CD4-positive, alpha-beta T cell (primary cell): ENCODE results near the gene SGSM2. TPM values are rescaled to one million over a fixed set of nuclear protein-coding genes. Genes with fewer than 3 reads are reported as not detected.

Experiments used
- ATAC-seq: fragments of 200-7000 bp; cut with Tn5 transposase; one replicate; pipeline ENCODE4 v1.10.0; 2022; ENCODE audit warnings: mild to moderate bottlenecking; ENCODE audit not compliant: poor library complexity
- CTCF ChIA-PET: fragments of 350-600 bp; sonication (Branson Sonifier 250); formaldehyde crosslinking; loops from one replicate; lab custom pipeline; 2021; ENCODE audit warnings: antibody characterized with exemption, inconsistent platforms; lab: Charles Lee
- POLR2A ChIA-PET: fragments of 350-600 bp; sonication (Branson Sonifier 250); formaldehyde crosslinking; loops from one replicate; lab custom pipeline; 2021; ENCODE audit warnings: antibody characterized with exemption, inconsistent platforms; lab: Charles Lee
- DNase-seq, 14 experiments: peaks; one replicate each; pipeline ENCODE4 v3.0.0-alpha.2; 2013 to 2020; ENCODE audit warnings: mixed read lengths in 2 of 14
- H3K27ac ChIP-seq, 2 donors: one replicate each; pipeline versions ENCODE4 v1.5.1 to v1.7.0; 2013; ENCODE audit warnings: low read length in 2 of 2, low read depth in 1 of 2, mild to moderate bottlenecking in 1 of 2
- H3K27me3 ChIP-seq, 2 experiments: 1 replicate in 1 of 2; 2 replicates in 1 of 2; pipeline versions ENCODE4 v1.6.1 to v1.7.0; 2013; ENCODE audit warnings: low read length in 2 of 2, control low read depth in 1 of 2, mild to moderate bottlenecking in 1 of 2, moderate library complexity in 1 of 2; ENCODE audit not compliant: insufficient read depth in 2 of 2, control insufficient read depth in 1 of 2
- H3K36me3 ChIP-seq: one replicate; pipeline ENCODE4 v1.6.1; 2013; ENCODE audit warnings: low read length, control low read depth; ENCODE audit not compliant: insufficient read depth
- H3K4me1 ChIP-seq: one replicate; pipeline ENCODE4 v1.6.1; 2013; ENCODE audit warnings: low read length, control low read depth; ENCODE audit not compliant: insufficient read depth
- H3K4me3 ChIP-seq: one replicate; pipeline ENCODE4 v1.5.1; 2013; ENCODE audit warnings: mild to moderate bottlenecking, low read length, moderate library complexity
- H3K9me3 ChIP-seq, 2 experiments: 1 replicate in 1 of 2; 2 replicates in 1 of 2; pipeline versions ENCODE4 v1.6.1 to v1.7.0; 2013; ENCODE audit warnings: low read length in 2 of 2, mild to moderate bottlenecking in 2 of 2, control low read depth in 1 of 2, moderate library complexity in 1 of 2; ENCODE audit not compliant: control insufficient read depth in 1 of 2, insufficient read depth in 1 of 2
- H3K27ac Mint-ChIP-seq: one replicate; pipeline ENCODE4 v1.8.0; 2020; ENCODE audit warnings: mixed read lengths
- H3K27me3 Mint-ChIP-seq: one replicate; pipeline ENCODE4 v1.8.0; 2021; ENCODE audit warnings: mixed read lengths
- H3K36me3 Mint-ChIP-seq: one replicate; pipeline ENCODE4 v1.8.0; 2021; ENCODE audit warnings: low read depth, mixed read lengths
- H3K4me1 Mint-ChIP-seq: one replicate; pipeline ENCODE4 v1.8.0; 2021; ENCODE audit warnings: low read depth, mixed read lengths
- H3K4me3 Mint-ChIP-seq: one replicate; pipeline ENCODE4 v1.8.0; 2020; ENCODE audit warnings: mild to moderate bottlenecking, mixed read lengths
- H3K9me3 Mint-ChIP-seq: one replicate; pipeline ENCODE4 v1.8.0; 2020; ENCODE audit warnings: mixed read lengths
- CTCF ChIP-seq: fragments of 200-600 bp; IDR thresholded peaks from one replicate; pipeline ENCODE4 v1.8.0; 2022; ENCODE audit warnings: antibody characterized with exemption, mild to moderate bottlenecking
- intact Hi-C, 2 experiments: fragments of 100-400 bp; cut with DNase I in 1 of 2; cut with micrococcal nuclease in 1 of 2; formaldehyde crosslinking; loops; one replicate each; pipeline versions ENCODE4 v1.15.1 to v1.9.0; 2023 to 2025; cut with DNase I, micrococcal nuclease
- total RNA-seq, 174 experiments: library from RNA in 2 of 174; stranded (reverse) in 2 of 174; gene quantifications; one replicate each; pipeline ENCODE4 v1.2.3 and lab custom pipeline; 2021 to 2026

The SGSM2 gene
- total RNA-seq, 2 experiments from 2014 or later, result 147 to 154 TPM

GRCh38 chr17:2337544-2338314 is 428 bp downstream of the SGSM2 start:
- H3K4me1 ChIP-seq, result peaks cover 30% of the 10 kb centered on the region
- Mint-ChIP-seq H3K36me3 (peaks cover 14% of the 10 kb centered on the region), H3K4me3 (peak overlapping the region; percentile 88), H3K9me3 (no peaks in the 10 kb centered on the region), H3K27me3 (no peaks in the 10 kb centered on the region), H3K4me1 (peaks cover 30% of the 10 kb centered on the region), H3K27ac (peak overlapping the region; percentile 90)
- intact Hi-C loops, result loop anchor here (2.0 to 5.0 kb wide), 3 partner anchors 63 to 285 kb away; partner anchors contain the start of genes MNT (in 2 of the 2) and METTL16 (in 1 of the 2)
- ATAC-seq (peak; percentile 15), DNase-seq (peak in 13 of 14 experiments; percentile 21 to 81 (median 42))
- CTCF ChIA-PET, result interaction anchor here (0.9 to 2.9 kb wide), 5 partner anchors 16 to 281 kb away, joined by 3 to 18 read pairs (median 4); no protein-coding TSS in a partner anchor
- peak overlapping the region; percentile 91 for H3K4me3 ChIP-seq
- no peaks in the 10 kb centered on the region for H3K9me3 ChIP-seq
- H3K27ac ChIP-seq, result peak overlapping the region; percentile 47 to 53
- no peak for TF ChIP-seq CTCF
- H3K36me3 ChIP-seq, result peaks cover 32% of the 10 kb centered on the region
- POLR2A ChIA-PET, result interaction anchor here (0.7 to 4.4 kb wide), 5 partner anchors 11 to 282 kb away, joined by 4 to 66 read pairs (median 48); partner anchors contain the start of genes MNT, SMG6 and SRR
- H3K27me3 ChIP-seq, result no peaks in the 10 kb centered on the region

- ChIA-PET CTCF (interaction anchor here (0.9 to 2.9 kb wide), 4 partner anchors 15 to 281 kb away, joined by 3 to 18 read pairs (median 6); no protein-coding TSS in a partner anchor), POLR2A (interaction anchor here (0.6 to 4.4 kb wide), 5 partner anchors 15 to 640 kb away, joined by 3 to 66 read pairs (median 48); partner anchors contain the start of genes MNT, SMG6 and SRR)
- peak overlapping the region; percentile 88 for H3K4me3 Mint-ChIP-seq
- peak in 2 of 14 experiments; percentile 23 to 40 for DNase-seq
- intact Hi-C loops, result loop anchor here in 1 of 2 experiments (5.0 kb wide), 2 partner anchors 174 to 286 kb away; partner anchors contain the start of gene METTL16
- peak overlapping the region; percentile 90 for H3K27ac Mint-ChIP-seq
- Histone ChIP-seq H3K4me3 (peak overlapping the region; percentile 91), H3K27me3 (no peaks in the 10 kb centered on the region), H3K27ac (peak overlapping the region; percentile 47 to 53), H3K4me1 (peaks cover 34% of the 10 kb centered on the region), H3K9me3 (no peaks in the 10 kb centered on the region), H3K36me3 (peaks cover 29% of the 10 kb centered on the region)
- H3K9me3 Mint-ChIP-seq, result no peaks in the 10 kb centered on the region
- TF ChIP-seq CTCF, result no peak
- peaks cover 18% of the 10 kb centered on the region for H3K36me3 Mint-ChIP-seq
- no peak for ATAC-seq
- H3K4me1 Mint-ChIP-seq, result peaks cover 34% of the 10 kb centered on the region
- no peaks in the 10 kb centered on the region for H3K27me3 Mint-ChIP-seq
These were observed 985 bp downstream of the SGSM2 start for GRCh38 chr17:2338315-2338657.

GRCh38 chr17:2343421-2343820 is 6.1 kb downstream of the SGSM2 start:
- DNase-seq, result peak in 6 of 14 experiments; percentile 12 to 45 (median 33)
- peak; percentile 50 for ATAC-seq
- Mint-ChIP-seq H3K27me3 (no peaks in the 10 kb centered on the region), H3K27ac (no peak overlapping the region), H3K4me3 (no peak overlapping the region), H3K36me3 (peaks cover 38% of the 10 kb centered on the region), H3K4me1 (peaks cover 13% of the 10 kb centered on the region), H3K9me3 (no peaks in the 10 kb centered on the region)
- H3K27me3 ChIP-seq, result no peaks in the 10 kb centered on the region
- ChIA-PET CTCF (no interaction called here), POLR2A (no interaction called here)
- peaks cover 9% of the 10 kb centered on the region for H3K4me1 ChIP-seq
- TF ChIP-seq CTCF, result no peak
- intact Hi-C loops, result no loop called here
- no peak overlapping the region for H3K4me3 ChIP-seq
- peaks cover 31% of the 10 kb centered on the region for H3K36me3 ChIP-seq
- no peak overlapping the region for H3K27ac ChIP-seq
- no peaks in the 10 kb centered on the region for H3K9me3 ChIP-seq
